Liver (tissue), 3 donors: ENCODE measurements around the gene LEF1.

Source experiments
- ATF3 ChIP-seq: IDR thresholded peaks from 2 replicates; pipeline ENCODE4 v1.6.1; 2016; ENCODE audit warnings: antibody characterized with exemption
- GABPA ChIP-seq, 2 donors: IDR thresholded peaks in 1 of 2; conservative IDR thresholded peaks in 1 of 2; 2 replicates each; pipeline ENCODE4 v1.6.1; 2016; ENCODE audit warnings: antibody characterized with exemption in 2 of 2, mild to moderate bottlenecking in 1 of 2, moderate library complexity in 1 of 2
- JUND ChIP-seq, 2 donors: IDR thresholded peaks; 2 replicates each; pipeline ENCODE4 v1.6.1; 2016; ENCODE audit warnings: antibody characterized with exemption in 2 of 2
- MAX ChIP-seq: IDR thresholded peaks from 2 replicates; pipeline ENCODE4 v1.6.1; 2016; ENCODE audit warnings: antibody characterized with exemption
- RAD21 ChIP-seq, 2 donors: IDR thresholded peaks; 2 replicates each; pipeline ENCODE4 v1.6.1; 2016; ENCODE audit warnings: antibody characterized with exemption in 2 of 2, mild to moderate bottlenecking in 2 of 2
- REST ChIP-seq: IDR thresholded peaks from 2 replicates; pipeline ENCODE4 v1.6.1; 2016; ENCODE audit warnings: antibody characterized with exemption, mild to moderate bottlenecking
- YY1 ChIP-seq: IDR thresholded peaks from 2 replicates; pipeline ENCODE4 v1.6.1; 2016; ENCODE audit warnings: antibody characterized with exemption, mild to moderate bottlenecking
- TF ChIP-seq, protein P1 (sequence below): fragments of 150-350 bp; IDR thresholded peaks from 2 replicates; pipeline ENCODE4 v1.5.1; 2017; ENCODE audit warnings: improper control_type of control experiment, low read depth, low read length; ENCODE audit not compliant: missing input control
- donor health status: healthy.
- donor health status: healthy.

GRCh38 chr4:108103099-108103862 is 65.5 kb downstream of the LEF1 start:
- TF ChIP-seq GABPA (IDR thresholded peaks at IDR 0.05 in 1 of 2, conservative IDR thresholded peaks at IDR 0.05 in 1 of 2) (no peak), ATF3 (no peak), RAD21 (IDR thresholded peaks at IDR 0.05) (no peak), YY1 (no peak), REST (no peak), JUND (IDR thresholded peaks at IDR 0.05) (no peak), MAX (no peak)
- TF ChIP-seq, protein P1, sequence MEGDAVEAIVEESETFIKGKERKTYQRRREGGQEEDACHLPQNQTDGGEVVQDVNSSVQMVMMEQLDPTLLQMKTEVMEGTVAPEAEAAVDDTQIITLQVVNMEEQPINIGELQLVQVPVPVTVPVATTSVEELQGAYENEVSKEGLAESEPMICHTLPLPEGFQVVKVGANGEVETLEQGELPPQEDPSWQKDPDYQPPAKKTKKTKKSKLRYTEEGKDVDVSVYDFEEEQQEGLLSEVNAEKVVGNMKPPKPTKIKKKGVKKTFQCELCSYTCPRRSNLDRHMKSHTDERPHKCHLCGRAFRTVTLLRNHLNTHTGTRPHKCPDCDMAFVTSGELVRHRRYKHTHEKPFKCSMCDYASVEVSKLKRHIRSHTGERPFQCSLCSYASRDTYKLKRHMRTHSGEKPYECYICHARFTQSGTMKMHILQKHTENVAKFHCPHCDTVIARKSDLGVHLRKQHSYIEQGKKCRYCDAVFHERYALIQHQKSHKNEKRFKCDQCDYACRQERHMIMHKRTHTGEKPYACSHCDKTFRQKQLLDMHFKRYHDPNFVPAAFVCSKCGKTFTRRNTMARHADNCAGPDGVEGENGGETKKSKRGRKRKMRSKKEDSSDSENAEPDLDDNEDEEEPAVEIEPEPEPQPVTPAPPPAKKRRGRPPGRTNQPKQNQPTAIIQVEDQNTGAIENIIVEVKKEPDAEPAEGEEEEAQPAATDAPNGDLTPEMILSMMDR: no peak
